H7 (cell line): ENCODE data around the gene PRKN. TPM values are rescaled to one million over a fixed set of nuclear protein-coding genes. Genes with fewer than 3 reads are reported as not detected.

ENCODE experiments used
- DNase-seq: peaks from one replicate; pipeline ENCODE4 v3.0.0; 2012
- H3K27me3 ChIP-seq: 2 replicates; pipeline ENCODE4 v1.6.0; 2011; ENCODE audit warnings: mild to moderate bottlenecking, low read length; ENCODE audit not compliant: control insufficient read depth, insufficient read depth
- H3K36me3 ChIP-seq: replicated peaks from 2 replicates; pipeline ENCODE4 v1.5.1; 2011; ENCODE audit warnings: low read length; ENCODE audit not compliant: control insufficient read depth, insufficient read depth
- H3K4me3 ChIP-seq: 2 replicates; pipeline ENCODE4 v1.5.1; 2011; ENCODE audit warnings: low read depth, mild to moderate bottlenecking, control low read depth, low read length, moderate library complexity; ENCODE audit not compliant: insufficient read depth
- total RNA-seq: library from RNA; depleted of rRNA; stranded (reverse); fragments of >200 nt; shearing (Covaris generic); gene quantifications from 2 replicates; pipeline ENCODE4 v1.2.3, GENCODE V29; 2014

Gene PRKN
- total RNA-seq, 1 experiment from 2014 or later = 0.90 TPM

- no peak for DNase-seq
- no peaks in the 10 kb centered on the region for H3K36me3 ChIP-seq
- H3K4me3 ChIP-seq = no peak overlapping the region
- H3K27me3 ChIP-seq = no peaks in the 10 kb centered on the region
These were observed 124.1 kb downstream of the PRKN start for GRCh38 chr6:162603231-162604015.

DNA sequence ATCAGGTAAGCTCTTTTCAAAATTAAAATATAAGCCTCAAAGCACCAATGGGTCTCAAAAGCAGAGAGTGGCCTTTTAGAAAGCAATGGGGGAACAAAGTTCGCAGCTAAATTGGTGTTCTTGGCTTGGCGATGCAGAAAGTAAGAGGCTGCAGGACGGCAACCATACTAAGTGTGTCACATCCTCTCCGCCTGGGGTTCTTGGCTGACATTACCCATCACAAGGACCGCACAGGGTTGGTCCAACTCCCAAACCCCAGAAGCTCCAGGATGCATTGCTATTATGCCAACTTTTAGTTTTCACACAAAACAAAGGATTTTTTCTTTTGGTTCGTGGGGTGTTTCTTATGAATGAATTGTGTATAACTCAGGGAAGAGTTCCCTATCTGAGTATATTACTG, 124.8 kb downstream of the PRKN start:
- no peak overlapping the region for H3K4me3 ChIP-seq
- H3K36me3 ChIP-seq = no peaks in the 10 kb centered on the region
- no peaks in the 10 kb centered on the region for H3K27me3 ChIP-seq
- no peak for DNase-seq

DNA sequence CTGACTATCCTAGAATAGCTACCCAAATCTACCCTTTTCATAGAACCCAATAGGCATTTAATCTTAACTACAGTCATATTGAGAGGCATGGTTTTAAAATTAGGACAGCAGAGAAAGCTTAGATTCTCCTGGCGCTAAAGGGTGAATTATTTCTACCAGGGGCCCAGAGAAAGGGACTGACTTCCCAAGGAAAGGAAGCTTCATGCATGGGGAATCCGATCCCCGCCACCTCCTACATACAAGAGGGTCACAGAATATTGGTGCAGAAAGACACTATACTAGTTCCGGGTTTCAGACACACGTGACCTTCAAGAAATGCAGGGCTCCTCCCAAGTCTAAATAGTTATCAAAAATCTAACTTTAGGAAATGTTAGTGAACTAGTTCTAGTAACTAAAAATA, 130.9 kb downstream of the PRKN start:
- Histone ChIP-seq H3K27me3 (no peaks in the 10 kb centered on the region), H3K4me3 (no peak overlapping the region), H3K36me3 (no peaks in the 10 kb centered on the region)
- DNase-seq = no peak

GRCh38 chr6:162591517-162591916, 136.0 kb downstream of the PRKN start:
- H3K36me3 ChIP-seq = no peaks in the 10 kb centered on the region
- H3K27me3 ChIP-seq = no peaks in the 10 kb centered on the region
- no peak for DNase-seq
- no peak overlapping the region for H3K4me3 ChIP-seq

DNA sequence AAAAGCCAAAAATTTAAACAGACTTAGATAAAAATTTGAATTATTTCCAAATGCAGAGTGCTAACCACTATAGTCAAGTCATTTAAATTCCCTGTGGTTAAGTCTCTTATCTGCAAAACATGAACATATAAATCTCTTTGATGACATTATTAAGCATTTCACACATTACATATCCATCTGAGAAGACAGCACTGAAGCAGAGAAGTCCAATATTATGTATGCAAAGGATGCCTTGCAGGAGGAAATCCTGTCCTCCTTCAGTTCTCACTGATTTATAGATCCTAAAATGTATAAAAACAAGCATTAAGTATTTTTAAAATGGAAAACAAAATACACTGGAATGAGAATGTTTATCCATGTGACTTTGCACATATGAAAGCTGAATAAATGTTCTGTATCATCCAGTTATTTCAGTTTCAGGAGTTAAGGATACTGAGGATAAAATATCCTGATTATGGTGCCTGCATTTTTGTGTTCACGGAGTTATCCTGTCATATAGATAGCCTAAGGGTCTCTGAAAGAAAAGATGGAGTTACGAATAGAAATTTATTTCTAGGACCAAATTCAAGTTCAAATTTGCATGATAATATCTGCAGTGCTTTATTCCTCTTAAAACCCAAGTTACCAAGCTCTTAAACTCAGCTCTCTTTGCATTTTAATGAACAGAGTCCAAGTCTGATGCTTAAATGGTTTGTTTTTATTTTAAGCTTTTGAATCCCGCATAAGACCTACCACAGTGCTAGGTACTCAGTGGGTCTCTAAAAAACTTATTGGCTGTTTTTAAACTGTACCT, 145.4 kb downstream of the PRKN start:
- no peak overlapping the region for H3K4me3 ChIP-seq
- no peaks in the 10 kb centered on the region for H3K27me3 ChIP-seq
- no peak for DNase-seq
- no peaks in the 10 kb centered on the region for H3K36me3 ChIP-seq

- peak; percentile 33 for DNase-seq
- Histone ChIP-seq H3K36me3 (no peaks in the 10 kb centered on the region), H3K27me3 (no peaks in the 10 kb centered on the region), H3K4me3 (no peak overlapping the region)
These were observed 146.9 kb downstream of the PRKN start for GRCh38 chr6:162580619-162581018.

GRCh38 chr6:162576016-162576415, 151.6 kb downstream of the PRKN start:
- no peak for DNase-seq
- no peak overlapping the region for H3K4me3 ChIP-seq
- H3K36me3 ChIP-seq = no peaks in the 10 kb centered on the region
- H3K27me3 ChIP-seq = no peaks in the 10 kb centered on the region

DNA sequence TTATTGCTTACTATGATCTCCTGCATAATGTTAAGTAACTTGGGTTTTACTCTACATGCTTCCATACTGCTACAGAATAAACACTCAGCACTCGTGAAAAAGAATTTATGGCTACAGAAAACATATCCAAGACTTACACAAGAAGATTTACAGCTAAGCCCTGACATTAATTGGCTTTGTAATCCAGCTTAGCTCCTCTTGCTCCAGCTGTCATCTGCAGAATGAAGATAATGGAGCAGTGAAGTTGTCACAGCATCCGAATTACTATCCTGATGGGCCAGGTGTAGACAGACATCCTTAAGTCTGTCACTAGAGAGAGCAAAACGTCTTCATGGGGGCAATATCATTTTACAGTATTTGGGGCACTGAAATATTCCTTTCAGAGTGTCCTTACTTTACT, 155.3 kb downstream of the PRKN start:
- DNase-seq = no peak
- no peak overlapping the region for H3K4me3 ChIP-seq
- H3K36me3 ChIP-seq = no peaks in the 10 kb centered on the region
- no peaks in the 10 kb centered on the region for H3K27me3 ChIP-seq

DNA sequence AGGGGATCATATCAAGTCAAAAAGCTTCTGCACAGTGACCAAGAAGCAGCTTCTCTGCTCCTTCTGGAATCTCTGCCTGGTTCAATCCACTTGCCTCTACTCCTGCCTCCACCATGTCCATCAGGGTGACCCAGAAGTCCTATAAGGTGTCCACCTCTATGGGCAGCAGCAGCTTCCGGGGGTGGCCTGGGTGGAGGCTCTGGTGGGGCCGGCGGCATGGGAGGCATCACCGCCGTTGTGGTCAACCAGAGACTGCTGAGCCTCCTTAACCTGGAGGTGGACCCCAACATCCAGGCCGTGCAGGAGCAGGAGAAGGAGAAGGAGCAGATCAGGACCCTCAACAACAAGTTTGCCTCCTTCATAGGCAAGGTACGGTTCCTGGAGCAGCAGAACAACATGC, 159.3 kb downstream of the PRKN start:
- Histone ChIP-seq H3K27me3 (no peaks in the 10 kb centered on the region), H3K4me3 (no peak overlapping the region), H3K36me3 (no peaks in the 10 kb centered on the region)
- no peak for DNase-seq

DNA sequence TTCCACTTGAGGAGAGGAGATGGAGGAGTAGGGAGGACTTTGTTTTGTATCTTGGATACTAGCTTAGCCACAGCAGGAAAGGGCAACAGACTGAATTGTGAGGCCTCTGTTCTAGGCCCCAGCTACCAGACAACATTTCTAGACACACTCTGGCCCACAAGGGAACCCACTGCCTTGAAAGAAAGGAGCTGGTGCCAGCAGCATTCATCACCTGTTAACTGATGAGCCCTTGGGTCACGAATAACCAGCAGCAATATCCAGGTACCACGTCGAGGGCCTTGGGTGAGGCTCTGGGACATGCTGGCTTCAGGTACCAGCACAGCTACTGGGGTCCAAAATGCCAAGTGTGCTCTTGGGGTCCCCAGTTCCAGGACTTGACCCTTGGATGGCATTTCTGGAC, 165.5 kb downstream of the PRKN start:
- no peak for DNase-seq
- Histone ChIP-seq H3K27me3 (no peaks in the 10 kb centered on the region), H3K36me3 (no peaks in the 10 kb centered on the region), H3K4me3 (no peak overlapping the region)

GRCh38 chr6:162560891-162561290, 166.7 kb downstream of the PRKN start:
- H3K4me3 ChIP-seq = no peak overlapping the region
- H3K36me3 ChIP-seq = no peaks in the 10 kb centered on the region
- DNase-seq = no peak
- H3K27me3 ChIP-seq = no peaks in the 10 kb centered on the region

DNA sequence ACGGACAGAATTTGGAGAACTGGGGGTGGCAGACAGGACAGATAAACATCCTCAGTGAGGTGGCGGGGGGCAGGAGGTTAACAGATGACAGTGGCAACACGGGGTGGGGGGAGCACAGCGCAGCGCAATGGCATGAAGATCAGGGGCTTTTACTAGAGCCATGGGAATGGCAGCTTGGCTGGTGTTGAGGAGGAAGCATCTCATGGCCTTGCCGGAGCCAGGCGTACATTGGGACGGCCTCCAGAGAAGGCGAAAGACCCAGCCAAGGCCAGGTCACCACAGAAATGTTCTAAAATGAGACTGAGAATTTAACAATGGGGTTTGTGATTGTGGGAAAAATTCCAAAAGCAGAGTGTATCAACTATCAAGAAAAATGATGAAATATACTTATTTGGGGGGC, 173.0 kb downstream of the PRKN start:
- H3K4me3 ChIP-seq = no peak overlapping the region
- no peaks in the 10 kb centered on the region for H3K27me3 ChIP-seq
- H3K36me3 ChIP-seq = no peaks in the 10 kb centered on the region
- DNase-seq = no peak

DNA sequence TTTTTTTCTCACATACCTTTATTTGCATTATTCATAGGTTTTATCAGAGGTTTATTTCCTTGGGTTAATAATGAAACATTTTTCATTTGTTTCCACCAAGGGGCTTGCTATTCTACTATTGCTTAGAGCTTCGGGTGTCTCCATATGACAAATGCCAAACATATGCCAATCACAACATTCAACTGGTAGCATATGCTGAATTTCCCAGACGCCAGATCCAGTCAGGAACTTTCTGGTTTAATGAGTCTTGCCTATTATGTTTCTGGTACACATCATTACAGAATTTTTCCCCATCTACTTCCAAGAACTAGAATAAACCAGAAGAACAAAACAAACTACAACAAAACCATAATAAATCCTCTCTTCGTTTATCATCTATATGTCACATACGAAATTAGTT, 180.7 kb downstream of the PRKN start:
- no peak overlapping the region for H3K4me3 ChIP-seq
- DNase-seq = no peak

GRCh38 chr6:162543221-162543620, 184.3 kb downstream of the PRKN start:
- DNase-seq = peak; percentile 58
- Histone ChIP-seq H3K4me3 (no peak overlapping the region), H3K36me3 (no peaks in the 10 kb centered on the region), H3K27me3 (no peaks in the 10 kb centered on the region)

More for the DNA sequence above, 180.7 kb downstream of the PRKN start:
- H3K27me3 ChIP-seq = no peaks in the 10 kb centered on the region
- no peaks in the 10 kb centered on the region for H3K36me3 ChIP-seq

DNA sequence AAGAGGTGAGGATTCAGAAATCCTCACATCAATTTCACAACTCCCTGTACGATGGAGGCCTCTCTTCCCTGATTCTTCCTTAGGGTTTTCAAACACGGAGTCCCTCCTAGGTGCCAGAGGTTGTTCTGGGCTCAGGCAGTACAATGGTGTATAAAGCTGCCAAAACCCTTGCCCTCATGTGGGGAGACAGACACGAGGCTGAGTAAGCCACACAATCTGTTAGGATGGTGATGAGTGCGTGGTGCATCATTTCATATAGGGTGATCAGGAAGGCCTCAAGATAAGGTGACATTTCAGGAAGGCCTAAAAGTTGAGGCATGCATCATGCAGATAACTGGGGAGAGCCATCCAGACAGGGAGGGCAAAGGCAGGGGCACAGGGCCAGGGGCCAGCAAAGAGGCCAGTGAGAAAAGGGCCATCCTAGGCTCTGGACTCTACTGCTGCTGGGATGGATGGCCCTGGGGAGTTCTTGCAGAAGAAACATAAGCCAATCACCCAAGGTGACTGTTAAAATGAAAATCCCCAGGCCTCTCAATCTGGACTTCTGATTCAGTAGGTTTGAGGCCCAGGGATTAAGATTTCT, 186.5 kb downstream of the PRKN start:
- Histone ChIP-seq H3K27me3 (no peaks in the 10 kb centered on the region), H3K4me3 (no peak overlapping the region), H3K36me3 (no peaks in the 10 kb centered on the region)
- no peak for DNase-seq
